GM18517 (cell line): ENCODE results near the gene ZMPSTE24.

Source experiments
- ATAC-seq: cut with Tn5 transposase; IDR thresholded peaks from one replicate; pipeline ENCODE4 v1.9.1; 2021; ENCODE audit warnings: mild to moderate bottlenecking, moderate library complexity; ENCODE audit not compliant: unreplicated experiment

ZMPSTE24 gene

GRCh38 chr1:40303051-40303771, 45.2 kb downstream of the ZMPSTE24 start:
- ATAC-seq, result no peak

GRCh38 chr1:40303790-40304189, 45.8 kb downstream of the ZMPSTE24 start:
- no peak for ATAC-seq

GRCh38 chr1:40305451-40305850, 47.4 kb downstream of the ZMPSTE24 start:
- ATAC-seq, result no peak

GRCh38 chr1:40305871-40306270, 47.8 kb downstream of the ZMPSTE24 start:
- ATAC-seq, result no peak

GRCh38 chr1:40306296-40306695, 48.3 kb downstream of the ZMPSTE24 start:
- no peak for ATAC-seq

- ATAC-seq, result no peak
Observed at GRCh38 chr1:40307186-40307585, 49.1 kb downstream of the ZMPSTE24 start.

GRCh38 chr1:40308036-40308727, 50.1 kb downstream of the ZMPSTE24 start:
- no peak for ATAC-seq

- ATAC-seq, result no peak
Observed at GRCh38 chr1:40309374-40310128, 51.5 kb downstream of the ZMPSTE24 start.

- ATAC-seq, result no peak
Observed at GRCh38 chr1:40310129-40310461, 52.1 kb downstream of the ZMPSTE24 start.

- no peak for ATAC-seq
Observed at GRCh38 chr1:40310983-40311642, 53.1 kb downstream of the ZMPSTE24 start.

GRCh38 chr1:40311692-40312091, 53.7 kb downstream of the ZMPSTE24 start:
- no peak for ATAC-seq

GRCh38 chr1:40312238-40313205, 54.5 kb downstream of the ZMPSTE24 start:
- ATAC-seq, result no peak

- no peak for ATAC-seq
Observed at GRCh38 chr1:40313329-40313957, 55.4 kb downstream of the ZMPSTE24 start.

GRCh38 chr1:40313958-40314720, 56.1 kb downstream of the ZMPSTE24 start:
- no peak for ATAC-seq

GRCh38 chr1:40314721-40315238, 56.7 kb downstream of the ZMPSTE24 start:
- ATAC-seq, result no peak

GRCh38 chr1:40315239-40315794, 57.3 kb downstream of the ZMPSTE24 start:
- ATAC-seq, result no peak

GRCh38 chr1:40315795-40316594, 58.0 kb downstream of the ZMPSTE24 start:
- peak; percentile 12 for ATAC-seq
